SK-N-SH (cell line): ENCODE results near the gene OR10A3. TPM values are rescaled to one million over a fixed set of nuclear protein-coding genes. Genes with fewer than 3 reads are reported as not detected.

Experiments
- CTCF ChIA-PET: fragments of 300-600, 350-600 bp; formaldehyde crosslinking; extraction: SDS; loops from one replicate; lab custom pipeline; 2021; lab: Yijun Ruan, JAX
- POLR2A ChIA-PET: fragments of 350-600 bp; sonication (Branson Sonifier 250); formaldehyde crosslinking; extraction: SDS; loops from one replicate; lab custom pipeline; 2020; ENCODE audit warnings: antibody characterized with exemption, inconsistent platforms; lab: Yijun Ruan, JAX
- DNase-seq: peaks from one replicate; pipeline ENCODE4 v3.0.0; 2012
- H2AFZ ChIP-seq: fragments of 200-600 bp; sonication (generic); 2 replicates; pipeline ENCODE4 v1.8.1; 2016; ENCODE audit warnings: antibody characterized with exemption, mild to moderate bottlenecking, low read depth
- H3F3A ChIP-seq: fragments of 200-600 bp; sonication (generic); replicated peaks from 2 replicates; pipeline ENCODE3; 2016; ENCODE audit warnings: antibody characterized with exemption, mild to moderate bottlenecking; ENCODE audit not compliant: insufficient read depth
- H3K27ac ChIP-seq, 2 experiments: fragments of 200-500 bp in 1 of 2; fragments of 200-600 bp in 1 of 2; sonication (Bioruptor generic) in 1 of 2; sonication (generic), shearing (Covaris generic) in 1 of 2; 2 replicates each; pipeline versions ENCODE4 v1.5.1 to v1.6.1; 2014 to 2016; ENCODE audit warnings: low read depth in 2 of 2, inconsistent platforms in 1 of 2, low read length in 1 of 2, mild to moderate bottlenecking in 1 of 2, mixed read lengths in 1 of 2
- H3K27me3 ChIP-seq: fragments of 200-600 bp; sonication (generic), shearing (Covaris generic); 2 replicates; pipeline ENCODE4 v1.6.1; 2016; ENCODE audit warnings: mixed run types; ENCODE audit not compliant: insufficient read depth
- H3K36me3 ChIP-seq, 2 experiments: fragments of 200-500 bp in 1 of 2; fragments of 200-600 bp in 1 of 2; sonication (Bioruptor generic) in 1 of 2; sonication (generic) in 1 of 2; replicated peaks in 1 of 2; 2 replicates each; pipeline versions ENCODE3 to v1.5.1; 2014 to 2016; ENCODE audit warnings: low read length in 1 of 2, mild to moderate bottlenecking in 1 of 2; ENCODE audit not compliant: insufficient read depth in 2 of 2, control insufficient read depth in 1 of 2
- H3K4me1 ChIP-seq, 2 experiments: fragments of 200-500 bp in 1 of 2; fragments of 200-600 bp in 1 of 2; sonication (Bioruptor generic) in 1 of 2; sonication (generic), shearing (Covaris generic) in 1 of 2; 2 replicates each; pipeline versions ENCODE4 v1.5.1 to v1.6.1; 2014 to 2016; ENCODE audit warnings: low read depth in 1 of 2, low read length in 1 of 2, mixed run types in 1 of 2; ENCODE audit not compliant: insufficient read depth in 2 of 2, control insufficient read depth in 1 of 2
- H3K4me2 ChIP-seq: fragments of 200-600 bp; sonication (generic), shearing (Covaris generic); 2 replicates; pipeline ENCODE4 v1.6.1; 2017; ENCODE audit warnings: mixed run types
- H3K4me3 ChIP-seq, 2 experiments: fragments of 200-500 bp in 1 of 2; fragments of 200-600 bp in 1 of 2; sonication (Bioruptor generic) in 1 of 2; sonication (generic), shearing (Covaris generic) in 1 of 2; 2 replicates each; pipeline versions ENCODE4 v1.5.1 to v1.8.1; 2014 to 2016; ENCODE audit warnings: low read depth in 2 of 2, inconsistent platforms in 1 of 2, low read length in 1 of 2, mild to moderate bottlenecking in 1 of 2, mixed read lengths in 1 of 2, moderate library complexity in 1 of 2
- H3K79me2 ChIP-seq: fragments of 200-600 bp; sonication (generic); 2 replicates; pipeline ENCODE4 v1.8.1; 2017; ENCODE audit warnings: mild to moderate bottlenecking; ENCODE audit not compliant: insufficient read depth
- H3K9ac ChIP-seq: fragments of 200-600 bp; sonication (generic); 2 replicates; pipeline ENCODE4 v1.6.1; 2017; ENCODE audit warnings: mixed run types
- H3K9me2 ChIP-seq: fragments of 200-600 bp; sonication (generic); 2 replicates; pipeline ENCODE4 v1.6.1; 2017; ENCODE audit warnings: mixed run types
- H3K9me3 ChIP-seq: fragments of 200-600 bp; sonication (generic); 2 replicates; pipeline ENCODE4 v1.6.1; 2017; ENCODE audit warnings: mixed run types, mild to moderate bottlenecking, moderate library complexity
- H4K20me1 ChIP-seq: fragments of 200-600 bp; sonication (generic); 2 replicates; pipeline ENCODE4 v1.6.1; 2017; ENCODE audit warnings: mild to moderate bottlenecking, mixed run types; ENCODE audit not compliant: insufficient read depth
- ELF1 ChIP-seq: IDR thresholded peaks from 2 replicates; pipeline ENCODE4 v1.4.0; 2012
- EZH2phosphoT487 ChIP-seq: fragments of 200-600 bp; sonication (generic); IDR thresholded peaks from 2 replicates; pipeline ENCODE4 v1.6.1; 2017; ENCODE audit warnings: low read depth, mixed run types, mild to moderate bottlenecking, antibody characterized with exemption, moderate library complexity, borderline replicate concordance
- GABPA ChIP-seq: IDR thresholded peaks from 2 replicates; pipeline ENCODE4 v1.4.0; 2012; ENCODE audit warnings: low read depth, mild to moderate bottlenecking
- GATA2 ChIP-seq: sonication (generic); formaldehyde crosslinking; IDR thresholded peaks from 2 replicates; pipeline ENCODE4 v1.5.0; 2020; ENCODE audit warnings: mild to moderate bottlenecking, missing genetic modification reagents
- JUND ChIP-seq: IDR thresholded peaks from 2 replicates; pipeline ENCODE4 v1.4.0; 2012
- MEF2A ChIP-seq: IDR thresholded peaks from 2 replicates; pipeline ENCODE4 v1.4.0; 2012; ENCODE audit warnings: low read depth, borderline replicate concordance
- RAD21 ChIP-seq: IDR thresholded peaks from 2 replicates; pipeline ENCODE4 v1.6.1; 2012; ENCODE audit warnings: mild to moderate bottlenecking, low read length
- RCOR1 ChIP-seq: fragments of 150-350 bp; IDR thresholded peaks from 2 replicates; pipeline ENCODE4 v1.6.1; 2017; ENCODE audit warnings: antibody characterized with exemption, low read length
- RXRA ChIP-seq: IDR thresholded peaks from 2 replicates; pipeline ENCODE4 v1.4.0; 2012; ENCODE audit warnings: low read depth, mild to moderate bottlenecking, borderline replicate concordance
- SIN3A ChIP-seq: IDR thresholded peaks from 2 replicates; pipeline ENCODE4 v1.6.1; 2012; ENCODE audit warnings: low read depth, mild to moderate bottlenecking, low read length, moderate library complexity, borderline replicate concordance
- TAF1 ChIP-seq: IDR thresholded peaks from 2 replicates; pipeline ENCODE4 v1.6.1; 2012; ENCODE audit warnings: low read depth, mild to moderate bottlenecking, low read length, moderate library complexity, borderline replicate concordance
- TEAD4 ChIP-seq: IDR thresholded peaks from 2 replicates; pipeline ENCODE4 v1.4.0; 2012; ENCODE audit warnings: mild to moderate bottlenecking, borderline replicate concordance; ENCODE audit not compliant: insufficient read depth
- USF1 ChIP-seq: IDR thresholded peaks from 2 replicates; pipeline ENCODE4 v1.4.0; 2012; ENCODE audit warnings: low read depth, borderline replicate concordance
- USF2 ChIP-seq: fragments of 150-350 bp; IDR thresholded peaks from 2 replicates; pipeline ENCODE4 v1.6.1; 2017; ENCODE audit warnings: antibody characterized with exemption, low read length, low read depth, borderline replicate concordance
- YY1 ChIP-seq: IDR thresholded peaks from 2 replicates; pipeline ENCODE4 v1.4.0; 2012; ENCODE audit warnings: low read depth, mild to moderate bottlenecking
- ZBTB33 ChIP-seq: IDR thresholded peaks from 2 replicates; pipeline ENCODE4 v1.4.0; 2012; ENCODE audit warnings: low read depth, borderline replicate concordance
- WGBS: methylation state at CpG from one replicate; pipeline ENCODE4 v1.1.6; 2017; ENCODE audit warnings: low lambda C conversion rate; 5-methylcytosine and 5-hydroxymethylcytosine counted together
- polyA plus RNA-seq, 3 experiments: library from polyadenylated mRNA; depleted of rRNA; stranded (reverse); fragments of >200 nt; gene quantifications; 2 replicates each; pipeline ENCODE4 v1.2.3, GENCODE V29; 2012
- TF ChIP-seq, protein P1 (sequence below): fragments of 150-350 bp; IDR thresholded peaks from 2 replicates; pipeline ENCODE4 v1.6.1; 2016; ENCODE audit warnings: mild to moderate bottlenecking, low read depth, low read length
- TF ChIP-seq, protein P2 (sequence below): IDR thresholded peaks from 2 replicates; pipeline ENCODE4 v1.4.0; 2012; ENCODE audit warnings: low read depth

The OR10A3 gene
- polyA plus RNA-seq, 1 of the 3 experiments (the other 2 are of a cell fraction), result not detected

GRCh38 chr11:7949934-7950333 lies 8.4 kb upstream of the OR10A3 start:
- H3K79me2 ChIP-seq, result no peaks in the 10 kb centered on the region
- H3K9ac ChIP-seq, result no peak overlapping the region
- CTCF ChIA-PET, result no interaction called here
- no peaks in the 10 kb centered on the region; the same call in 1 of the 2 replicates for H3K27me3 ChIP-seq
- no peak for DNase-seq
- H3K9me3 ChIP-seq, result no peaks in the 10 kb centered on the region
- POLR2A ChIA-PET, result no interaction called here
- H3K36me3 ChIP-seq, result no peaks in the 10 kb centered on the region
- no peak overlapping the region for H2AFZ ChIP-seq
- no peaks in the 10 kb centered on the region for H3F3A ChIP-seq
- H3K4me3 ChIP-seq, result no peak overlapping the region
- no peaks in the 10 kb centered on the region for H3K4me1 ChIP-seq
- H3K27ac ChIP-seq, result no peak overlapping the region
- no peaks in the 10 kb centered on the region for H3K9me2 ChIP-seq
- 11% methylated on average over 1 of the region's 1 CpG for WGBS
- H4K20me1 ChIP-seq, result no peaks in the 10 kb centered on the region
- TF ChIP-seq TAF1, result no peak
- TF ChIP-seq RAD21, result no peak
- TF ChIP-seq, protein P1, sequence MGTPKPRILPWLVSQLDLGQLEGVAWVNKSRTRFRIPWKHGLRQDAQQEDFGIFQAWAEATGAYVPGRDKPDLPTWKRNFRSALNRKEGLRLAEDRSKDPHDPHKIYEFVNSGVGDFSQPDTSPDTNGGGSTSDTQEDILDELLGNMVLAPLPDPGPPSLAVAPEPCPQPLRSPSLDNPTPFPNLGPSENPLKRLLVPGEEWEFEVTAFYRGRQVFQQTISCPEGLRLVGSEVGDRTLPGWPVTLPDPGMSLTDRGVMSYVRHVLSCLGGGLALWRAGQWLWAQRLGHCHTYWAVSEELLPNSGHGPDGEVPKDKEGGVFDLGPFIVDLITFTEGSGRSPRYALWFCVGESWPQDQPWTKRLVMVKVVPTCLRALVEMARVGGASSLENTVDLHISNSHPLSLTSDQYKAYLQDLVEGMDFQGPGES, result no peak
- no peak for TF ChIP-seq ELF1
- no peak for TF ChIP-seq JUND
- no peak for TF ChIP-seq USF2
- H3K4me2 ChIP-seq, result no peak overlapping the region

DNA sequence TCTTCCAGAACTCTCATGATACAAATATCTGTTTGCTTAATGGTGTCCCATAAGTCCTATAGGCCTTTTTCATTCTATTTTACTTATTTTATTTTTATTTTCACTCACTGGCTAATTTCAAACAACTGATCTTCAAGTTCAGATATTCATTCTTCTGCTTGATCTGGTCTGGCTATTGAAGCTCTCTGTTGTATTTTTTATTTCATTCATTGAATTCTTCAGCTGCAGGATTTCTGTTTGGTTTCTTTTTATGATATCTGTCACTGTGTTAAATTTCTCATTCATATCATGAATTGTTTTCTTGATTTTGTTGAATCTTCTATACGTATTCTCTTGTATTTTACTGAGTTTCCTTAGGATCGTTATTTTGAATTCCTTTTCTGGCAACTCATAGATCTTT lies 2.6 kb upstream of the OR10A3 start:
- Histone ChIP-seq H3K4me2 (no peak overlapping the region), H2AFZ (no peak overlapping the region), H3F3A (no peaks in the 10 kb centered on the region), H3K9me3 (no peaks in the 10 kb centered on the region), H3K9me2 (no peaks in the 10 kb centered on the region), H3K9ac (no peak overlapping the region), H3K4me3 (no peak overlapping the region), H3K79me2 (no peaks in the 10 kb centered on the region), H3K27ac (no peak overlapping the region), H3K27me3 (no peaks in the 10 kb centered on the region; the same call in 1 of the 2 replicates), H4K20me1 (no peaks in the 10 kb centered on the region), H3K4me1 (no peaks in the 10 kb centered on the region), H3K36me3 (no peaks in the 10 kb centered on the region)
- TF ChIP-seq ZBTB33, result no peak
- TF ChIP-seq RAD21, result no peak
- TF ChIP-seq, protein P2, sequence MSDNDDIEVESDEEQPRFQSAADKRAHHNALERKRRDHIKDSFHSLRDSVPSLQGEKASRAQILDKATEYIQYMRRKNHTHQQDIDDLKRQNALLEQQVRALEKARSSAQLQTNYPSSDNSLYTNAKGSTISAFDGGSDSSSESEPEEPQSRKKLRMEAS, result no peak
- TF ChIP-seq RCOR1, result no peak
- TF ChIP-seq GATA2 (CRISPR knock-in tag), result no peak
- TF ChIP-seq USF1, result no peak
- TF ChIP-seq YY1, result no peak
- TF ChIP-seq SIN3A, result no peak
- TF ChIP-seq GABPA, result no peak
- no peak for TF ChIP-seq MEF2A
- no peak for TF ChIP-seq TEAD4
- TF ChIP-seq EZH2phosphoT487, result no peak
- no peak for TF ChIP-seq RXRA
- no peak for DNase-seq
- ChIA-PET CTCF (no interaction called here), POLR2A (no interaction called here)
- 0% methylated on average over 2 of the region's 2 CpGs for WGBS
